SK-N-SH (cell line): ENCODE results near the gene SOWAHD. TPM values are rescaled to one million over a fixed set of nuclear protein-coding genes. Genes with fewer than 3 reads are reported as not detected.

Experiments used
- CTCF ChIA-PET: fragments of 300-600, 350-600 bp; formaldehyde crosslinking; extraction: SDS; loops from one replicate; lab custom pipeline; 2021; lab: Yijun Ruan, JAX
- POLR2A ChIA-PET: fragments of 350-600 bp; sonication (Branson Sonifier 250); formaldehyde crosslinking; extraction: SDS; loops from one replicate; lab custom pipeline; 2020; ENCODE audit warnings: antibody characterized with exemption, inconsistent platforms; lab: Yijun Ruan, JAX
- DNase-seq: peaks from one replicate; pipeline ENCODE4 v3.0.0; 2012
- H2AFZ ChIP-seq: fragments of 200-600 bp; sonication (generic); 2 replicates; pipeline ENCODE4 v1.8.1; 2016; ENCODE audit warnings: antibody characterized with exemption, mild to moderate bottlenecking, low read depth
- H3F3A ChIP-seq: fragments of 200-600 bp; sonication (generic); replicated peaks from 2 replicates; pipeline ENCODE3; 2016; ENCODE audit warnings: antibody characterized with exemption, mild to moderate bottlenecking; ENCODE audit not compliant: insufficient read depth
- H3K27ac ChIP-seq, 2 experiments: fragments of 200-500 bp in 1 of 2; fragments of 200-600 bp in 1 of 2; sonication (Bioruptor generic) in 1 of 2; sonication (generic), shearing (Covaris generic) in 1 of 2; 2 replicates each; pipeline versions ENCODE4 v1.5.1 to v1.6.1; 2014 to 2016; ENCODE audit warnings: low read depth in 2 of 2, inconsistent platforms in 1 of 2, low read length in 1 of 2, mild to moderate bottlenecking in 1 of 2, mixed read lengths in 1 of 2
- H3K27me3 ChIP-seq: fragments of 200-600 bp; sonication (generic), shearing (Covaris generic); 2 replicates; pipeline ENCODE4 v1.6.1; 2016; ENCODE audit warnings: mixed run types; ENCODE audit not compliant: insufficient read depth
- H3K36me3 ChIP-seq, 2 experiments: fragments of 200-500 bp in 1 of 2; fragments of 200-600 bp in 1 of 2; sonication (Bioruptor generic) in 1 of 2; sonication (generic) in 1 of 2; replicated peaks in 1 of 2; 2 replicates each; pipeline versions ENCODE3 to v1.5.1; 2014 to 2016; ENCODE audit warnings: low read length in 1 of 2, mild to moderate bottlenecking in 1 of 2; ENCODE audit not compliant: insufficient read depth in 2 of 2, control insufficient read depth in 1 of 2
- H3K4me1 ChIP-seq, 2 experiments: fragments of 200-500 bp in 1 of 2; fragments of 200-600 bp in 1 of 2; sonication (Bioruptor generic) in 1 of 2; sonication (generic), shearing (Covaris generic) in 1 of 2; 2 replicates each; pipeline versions ENCODE4 v1.5.1 to v1.6.1; 2014 to 2016; ENCODE audit warnings: low read depth in 1 of 2, low read length in 1 of 2, mixed run types in 1 of 2; ENCODE audit not compliant: insufficient read depth in 2 of 2, control insufficient read depth in 1 of 2
- H3K4me2 ChIP-seq: fragments of 200-600 bp; sonication (generic), shearing (Covaris generic); 2 replicates; pipeline ENCODE4 v1.6.1; 2017; ENCODE audit warnings: mixed run types
- H3K4me3 ChIP-seq, 2 experiments: fragments of 200-500 bp in 1 of 2; fragments of 200-600 bp in 1 of 2; sonication (Bioruptor generic) in 1 of 2; sonication (generic), shearing (Covaris generic) in 1 of 2; 2 replicates each; pipeline versions ENCODE4 v1.5.1 to v1.8.1; 2014 to 2016; ENCODE audit warnings: low read depth in 2 of 2, inconsistent platforms in 1 of 2, low read length in 1 of 2, mild to moderate bottlenecking in 1 of 2, mixed read lengths in 1 of 2, moderate library complexity in 1 of 2
- H3K79me2 ChIP-seq: fragments of 200-600 bp; sonication (generic); 2 replicates; pipeline ENCODE4 v1.8.1; 2017; ENCODE audit warnings: mild to moderate bottlenecking; ENCODE audit not compliant: insufficient read depth
- H3K9ac ChIP-seq: fragments of 200-600 bp; sonication (generic); 2 replicates; pipeline ENCODE4 v1.6.1; 2017; ENCODE audit warnings: mixed run types
- H3K9me2 ChIP-seq: fragments of 200-600 bp; sonication (generic); 2 replicates; pipeline ENCODE4 v1.6.1; 2017; ENCODE audit warnings: mixed run types
- H3K9me3 ChIP-seq: fragments of 200-600 bp; sonication (generic); 2 replicates; pipeline ENCODE4 v1.6.1; 2017; ENCODE audit warnings: mixed run types, mild to moderate bottlenecking, moderate library complexity
- H4K20me1 ChIP-seq: fragments of 200-600 bp; sonication (generic); 2 replicates; pipeline ENCODE4 v1.6.1; 2017; ENCODE audit warnings: mild to moderate bottlenecking, mixed run types; ENCODE audit not compliant: insufficient read depth
- ELF1 ChIP-seq: IDR thresholded peaks from 2 replicates; pipeline ENCODE4 v1.4.0; 2012
- FOXJ3 ChIP-seq: sonication (generic); formaldehyde crosslinking; IDR thresholded peaks from 2 replicates; pipeline ENCODE4 v1.5.1; 2020; ENCODE audit warnings: mild to moderate bottlenecking, missing genetic modification reagents
- FOXM1 ChIP-seq: IDR thresholded peaks from 2 replicates; pipeline ENCODE4 v1.4.0; 2012; ENCODE audit warnings: low read depth, mild to moderate bottlenecking
- GATA2 ChIP-seq: sonication (generic); formaldehyde crosslinking; IDR thresholded peaks from 2 replicates; pipeline ENCODE4 v1.5.0; 2020; ENCODE audit warnings: mild to moderate bottlenecking, missing genetic modification reagents
- JUND ChIP-seq: IDR thresholded peaks from 2 replicates; pipeline ENCODE4 v1.4.0; 2012
- POLR2AphosphoS5 ChIP-seq: IDR thresholded peaks from 2 replicates; pipeline ENCODE4 v1.6.1; 2012; ENCODE audit warnings: low read depth, low read length
- RCOR1 ChIP-seq: fragments of 150-350 bp; IDR thresholded peaks from 2 replicates; pipeline ENCODE4 v1.6.1; 2017; ENCODE audit warnings: antibody characterized with exemption, low read length
- RFX5 ChIP-seq: IDR thresholded peaks from 2 replicates; pipeline ENCODE4 v1.6.1; 2012; ENCODE audit warnings: mild to moderate bottlenecking, improper control_type of control experiment, low read length
- SIN3A ChIP-seq: IDR thresholded peaks from 2 replicates; pipeline ENCODE4 v1.6.1; 2012; ENCODE audit warnings: low read depth, mild to moderate bottlenecking, low read length, moderate library complexity, borderline replicate concordance
- TAF1 ChIP-seq: IDR thresholded peaks from 2 replicates; pipeline ENCODE4 v1.6.1; 2012; ENCODE audit warnings: low read depth, mild to moderate bottlenecking, low read length, moderate library complexity, borderline replicate concordance
- TEAD4 ChIP-seq: IDR thresholded peaks from 2 replicates; pipeline ENCODE4 v1.4.0; 2012; ENCODE audit warnings: mild to moderate bottlenecking, borderline replicate concordance; ENCODE audit not compliant: insufficient read depth
- YY1 ChIP-seq: IDR thresholded peaks from 2 replicates; pipeline ENCODE4 v1.4.0; 2012; ENCODE audit warnings: low read depth, mild to moderate bottlenecking
- WGBS: methylation state at CpG from one replicate; pipeline ENCODE4 v1.1.6; 2017; ENCODE audit warnings: low lambda C conversion rate; 5-methylcytosine and 5-hydroxymethylcytosine counted together
- polyA plus RNA-seq, 3 experiments: library from polyadenylated mRNA; depleted of rRNA; stranded (reverse); fragments of >200 nt; gene quantifications; 2 replicates each; pipeline ENCODE4 v1.2.3, GENCODE V29; 2012
- TF ChIP-seq, protein P1 (sequence below): IDR thresholded peaks from 2 replicates; pipeline ENCODE4; 2012
- TF ChIP-seq, protein P2 (sequence below): IDR thresholded peaks from 2 replicates; pipeline ENCODE4 v1.4.0; 2012; ENCODE audit warnings: low read depth, borderline replicate concordance
- TF ChIP-seq, protein P3 (sequence below): fragments of 150-350 bp; IDR thresholded peaks from 2 replicates; pipeline ENCODE4 v1.6.1; 2017; ENCODE audit warnings: antibody characterized with exemption, low read length, low read depth, borderline replicate concordance
- TF ChIP-seq, protein P4 (sequence below): fragments of 150-350 bp; IDR thresholded peaks from 2 replicates; pipeline ENCODE4 v1.6.1; 2016; ENCODE audit warnings: mild to moderate bottlenecking, low read depth, low read length
- TF ChIP-seq, protein P5 (sequence below): fragments of 200-600 bp; sonication (generic); IDR thresholded peaks from 2 replicates; pipeline ENCODE4 v1.6.1; 2017; ENCODE audit warnings: antibody characterized with exemption, mild to moderate bottlenecking, moderate library complexity

The SOWAHD gene
- polyA plus RNA-seq, 1 of the 3 experiments (the other 2 are of a cell fraction), result 0.20 TPM

DNA sequence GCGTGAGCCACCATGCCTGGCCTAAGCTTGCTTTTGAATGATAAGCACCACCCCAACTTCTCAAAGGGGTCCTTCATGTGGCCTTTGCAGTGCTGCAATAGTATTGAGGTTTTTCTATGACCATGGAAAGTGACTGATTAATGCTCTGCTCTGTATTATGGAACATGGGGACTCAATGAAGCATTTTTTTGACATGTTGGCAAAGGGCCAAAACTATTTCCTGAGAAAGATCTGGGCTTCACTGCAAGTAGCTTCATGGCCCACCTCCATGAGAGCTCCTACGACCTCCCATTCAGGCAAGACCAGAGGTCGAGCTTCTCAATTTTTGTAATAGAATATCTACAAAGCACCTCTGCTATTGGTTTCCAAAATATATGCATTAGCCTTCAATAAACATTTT is 48.8 kb upstream of the SOWAHD start:
- Histone ChIP-seq H2AFZ (no peak overlapping the region), H3K79me2 (no peaks in the 10 kb centered on the region), H4K20me1 (no peaks in the 10 kb centered on the region), H3K36me3 (no peaks in the 10 kb centered on the region), H3F3A (no peaks in the 10 kb centered on the region), H3K27me3 (no peaks in the 10 kb centered on the region), H3K27ac (no peak overlapping the region), H3K9ac (no peak overlapping the region), H3K4me1 (no peaks in the 10 kb centered on the region), H3K4me3 (no peak overlapping the region), H3K4me2 (no peak overlapping the region), H3K9me3 (no peaks in the 10 kb centered on the region), H3K9me2 (no peaks in the 10 kb centered on the region)
- ChIA-PET POLR2A (no interaction called here), CTCF (interaction anchor here (1.2 kb wide), 1 partner anchor 11 kb away, joined by 5 read pairs; no protein-coding TSS in a partner anchor)
- DNase-seq, result no peak
- TF ChIP-seq SIN3A (no peak), FOXJ3 (CRISPR knock-in tag) (no peak), ELF1 (no peak), GATA2 (CRISPR knock-in tag) (no peak)
- WGBS, result 59% methylated on average over 3 of the region's 3 CpGs

DNA sequence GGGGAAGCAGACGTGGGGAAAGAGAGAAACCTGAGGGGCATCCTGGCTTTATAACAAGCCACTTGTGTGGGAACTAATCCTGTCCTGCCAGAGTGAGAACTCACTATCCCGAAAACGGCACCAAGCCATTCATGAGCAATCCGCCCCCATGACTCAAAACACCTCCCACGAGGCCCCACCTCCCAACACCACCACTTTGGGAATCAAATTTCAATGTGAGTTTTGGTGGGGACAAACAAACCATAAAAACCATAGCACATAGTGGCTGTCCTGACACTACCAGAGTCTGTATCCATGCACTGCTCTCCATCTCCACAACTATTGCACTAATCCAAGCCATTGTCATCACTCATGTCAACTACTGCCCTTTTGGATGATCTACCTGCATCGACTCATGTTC is 36.9 kb upstream of the SOWAHD start:
- no peaks in the 10 kb centered on the region for H3K79me2 ChIP-seq
- no peaks in the 10 kb centered on the region for H3K36me3 ChIP-seq
- TF ChIP-seq, protein P1, sequence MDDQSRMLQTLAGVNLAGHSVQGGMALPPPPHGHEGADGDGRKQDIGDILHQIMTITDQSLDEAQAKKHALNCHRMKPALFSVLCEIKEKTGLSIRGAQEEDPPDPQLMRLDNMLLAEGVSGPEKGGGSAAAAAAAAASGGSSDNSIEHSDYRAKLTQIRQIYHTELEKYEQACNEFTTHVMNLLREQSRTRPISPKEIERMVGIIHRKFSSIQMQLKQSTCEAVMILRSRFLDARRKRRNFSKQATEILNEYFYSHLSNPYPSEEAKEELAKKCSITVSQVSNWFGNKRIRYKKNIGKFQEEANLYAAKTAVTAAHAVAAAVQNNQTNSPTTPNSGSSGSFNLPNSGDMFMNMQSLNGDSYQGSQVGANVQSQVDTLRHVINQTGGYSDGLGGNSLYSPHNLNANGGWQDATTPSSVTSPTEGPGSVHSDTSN, result no peak
- TF ChIP-seq POLR2AphosphoS5 (no peak), TEAD4 (no peak), YY1 (no peak), ELF1 (no peak), JUND (no peak), FOXM1 (no peak), RCOR1 (no peak), RFX5 (no peak), SIN3A (no peak), TAF1 (no peak)
- TF ChIP-seq, protein P2, sequence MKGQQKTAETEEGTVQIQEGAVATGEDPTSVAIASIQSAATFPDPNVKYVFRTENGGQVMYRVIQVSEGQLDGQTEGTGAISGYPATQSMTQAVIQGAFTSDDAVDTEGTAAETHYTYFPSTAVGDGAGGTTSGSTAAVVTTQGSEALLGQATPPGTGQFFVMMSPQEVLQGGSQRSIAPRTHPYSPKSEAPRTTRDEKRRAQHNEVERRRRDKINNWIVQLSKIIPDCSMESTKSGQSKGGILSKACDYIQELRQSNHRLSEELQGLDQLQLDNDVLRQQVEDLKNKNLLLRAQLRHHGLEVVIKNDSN, result no peak
- TF ChIP-seq, protein P3, sequence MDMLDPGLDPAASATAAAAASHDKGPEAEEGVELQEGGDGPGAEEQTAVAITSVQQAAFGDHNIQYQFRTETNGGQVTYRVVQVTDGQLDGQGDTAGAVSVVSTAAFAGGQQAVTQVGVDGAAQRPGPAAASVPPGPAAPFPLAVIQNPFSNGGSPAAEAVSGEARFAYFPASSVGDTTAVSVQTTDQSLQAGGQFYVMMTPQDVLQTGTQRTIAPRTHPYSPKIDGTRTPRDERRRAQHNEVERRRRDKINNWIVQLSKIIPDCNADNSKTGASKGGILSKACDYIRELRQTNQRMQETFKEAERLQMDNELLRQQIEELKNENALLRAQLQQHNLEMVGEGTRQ, result no peak
- TF ChIP-seq, protein P4, sequence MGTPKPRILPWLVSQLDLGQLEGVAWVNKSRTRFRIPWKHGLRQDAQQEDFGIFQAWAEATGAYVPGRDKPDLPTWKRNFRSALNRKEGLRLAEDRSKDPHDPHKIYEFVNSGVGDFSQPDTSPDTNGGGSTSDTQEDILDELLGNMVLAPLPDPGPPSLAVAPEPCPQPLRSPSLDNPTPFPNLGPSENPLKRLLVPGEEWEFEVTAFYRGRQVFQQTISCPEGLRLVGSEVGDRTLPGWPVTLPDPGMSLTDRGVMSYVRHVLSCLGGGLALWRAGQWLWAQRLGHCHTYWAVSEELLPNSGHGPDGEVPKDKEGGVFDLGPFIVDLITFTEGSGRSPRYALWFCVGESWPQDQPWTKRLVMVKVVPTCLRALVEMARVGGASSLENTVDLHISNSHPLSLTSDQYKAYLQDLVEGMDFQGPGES, result no peak
- TF ChIP-seq, protein P5, sequence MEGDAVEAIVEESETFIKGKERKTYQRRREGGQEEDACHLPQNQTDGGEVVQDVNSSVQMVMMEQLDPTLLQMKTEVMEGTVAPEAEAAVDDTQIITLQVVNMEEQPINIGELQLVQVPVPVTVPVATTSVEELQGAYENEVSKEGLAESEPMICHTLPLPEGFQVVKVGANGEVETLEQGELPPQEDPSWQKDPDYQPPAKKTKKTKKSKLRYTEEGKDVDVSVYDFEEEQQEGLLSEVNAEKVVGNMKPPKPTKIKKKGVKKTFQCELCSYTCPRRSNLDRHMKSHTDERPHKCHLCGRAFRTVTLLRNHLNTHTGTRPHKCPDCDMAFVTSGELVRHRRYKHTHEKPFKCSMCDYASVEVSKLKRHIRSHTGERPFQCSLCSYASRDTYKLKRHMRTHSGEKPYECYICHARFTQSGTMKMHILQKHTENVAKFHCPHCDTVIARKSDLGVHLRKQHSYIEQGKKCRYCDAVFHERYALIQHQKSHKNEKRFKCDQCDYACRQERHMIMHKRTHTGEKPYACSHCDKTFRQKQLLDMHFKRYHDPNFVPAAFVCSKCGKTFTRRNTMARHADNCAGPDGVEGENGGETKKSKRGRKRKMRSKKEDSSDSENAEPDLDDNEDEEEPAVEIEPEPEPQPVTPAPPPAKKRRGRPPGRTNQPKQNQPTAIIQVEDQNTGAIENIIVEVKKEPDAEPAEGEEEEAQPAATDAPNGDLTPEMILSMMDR, result no peak
- H3F3A ChIP-seq, result no peaks in the 10 kb centered on the region
- H3K9ac ChIP-seq, result no peak overlapping the region
- no peaks in the 10 kb centered on the region; the same call in 1 of the 2 replicates for H3K27me3 ChIP-seq
- no peaks in the 10 kb centered on the region for H4K20me1 ChIP-seq
- ChIA-PET POLR2A (no interaction called here), CTCF (interaction anchor here (0.8 to 1.0 kb wide), 2 partner anchors 9 to 112 kb away, joined by 3 to 5 read pairs; no protein-coding TSS in a partner anchor)
- no peaks in the 10 kb centered on the region for H3K9me3 ChIP-seq
- H3K27ac ChIP-seq, result no peak overlapping the region
- H3K4me3 ChIP-seq, result no peak overlapping the region
- no peaks in the 10 kb centered on the region for H3K4me1 ChIP-seq
- H3K9me2 ChIP-seq, result no peaks in the 10 kb centered on the region
- 37% methylated on average over 5 of the region's 6 CpGs for WGBS
- H3K4me2 ChIP-seq, result no peak overlapping the region
- no peak for DNase-seq
- H2AFZ ChIP-seq, result no peak overlapping the region
